Central memory CD4-positive, alpha-beta T cell (primary cell): ENCODE measurements around the gene PEPD.

Experiments used
- DNase-seq: peaks from one replicate; pipeline ENCODE4 v3.0.0; 2022

Gene PEPD

DNA sequence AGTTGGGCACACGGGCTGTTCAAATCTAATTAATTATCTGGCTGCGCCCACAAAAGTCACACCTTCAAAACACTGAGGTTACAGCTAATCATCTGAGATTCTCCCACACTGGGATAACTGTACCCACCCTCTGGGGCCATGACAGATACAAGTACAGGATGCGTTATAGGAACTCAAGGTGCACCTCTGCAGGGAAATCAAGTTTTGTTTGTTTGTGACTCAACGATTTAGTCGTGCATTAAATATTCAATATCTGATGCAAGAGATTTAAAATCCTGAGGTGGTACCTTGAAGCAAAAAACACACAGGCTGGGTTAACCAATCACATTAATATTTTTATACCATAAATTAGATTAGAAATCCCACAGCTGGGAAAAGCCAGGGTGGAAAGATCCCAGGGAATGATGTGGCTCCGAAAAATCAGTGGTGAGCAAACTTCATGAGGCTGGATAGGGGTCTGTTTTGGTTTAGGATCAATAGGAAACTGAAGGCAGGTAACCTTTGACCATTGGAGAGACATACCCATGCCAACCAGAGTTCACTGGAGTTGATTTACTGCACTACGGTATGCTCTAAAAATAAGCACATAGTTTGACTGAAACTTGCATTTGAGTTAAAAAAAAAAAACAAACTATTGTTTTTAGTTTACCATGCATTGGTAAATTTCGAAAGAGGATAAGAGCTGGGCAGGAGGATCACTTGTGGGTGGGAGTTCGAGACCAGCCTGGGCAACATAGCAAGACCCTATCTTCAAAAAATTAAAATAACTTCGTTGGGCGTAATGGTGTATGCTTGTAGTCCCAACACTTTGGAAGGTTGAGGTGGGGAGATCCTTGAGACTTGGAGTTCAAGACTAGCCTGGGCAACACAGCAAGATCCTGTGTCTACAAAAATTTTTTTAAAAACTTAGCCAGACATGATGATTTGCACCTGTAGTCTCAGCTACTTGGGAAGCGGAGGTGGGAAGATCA is 172.0 kb downstream of the PEPD start:
- DNase-seq: no peak

- no peak for DNase-seq
These were observed 173.1 kb downstream of the PEPD start for GRCh38 chr19:33348301-33349010.

DNA sequence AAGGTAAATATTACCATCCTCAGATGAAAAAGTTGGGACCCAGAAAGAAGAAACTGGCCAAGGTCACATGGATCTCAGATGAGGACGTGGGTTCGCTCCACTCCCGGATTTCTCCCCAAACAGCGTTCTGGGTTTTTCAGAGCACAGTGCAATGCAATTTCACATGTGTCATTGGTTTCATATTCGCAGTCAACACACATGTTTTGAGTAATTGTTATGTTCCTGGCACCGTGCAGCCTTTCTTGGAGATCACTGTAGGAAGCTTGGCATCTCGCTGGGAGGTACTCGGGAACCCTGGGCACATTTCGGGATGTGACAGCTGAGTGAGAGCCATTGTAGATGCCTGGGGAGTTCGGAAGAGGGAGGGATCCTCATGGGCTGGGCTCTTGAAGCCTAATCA is 174.3 kb downstream of the PEPD start:
- DNase-seq: no peak

DNA sequence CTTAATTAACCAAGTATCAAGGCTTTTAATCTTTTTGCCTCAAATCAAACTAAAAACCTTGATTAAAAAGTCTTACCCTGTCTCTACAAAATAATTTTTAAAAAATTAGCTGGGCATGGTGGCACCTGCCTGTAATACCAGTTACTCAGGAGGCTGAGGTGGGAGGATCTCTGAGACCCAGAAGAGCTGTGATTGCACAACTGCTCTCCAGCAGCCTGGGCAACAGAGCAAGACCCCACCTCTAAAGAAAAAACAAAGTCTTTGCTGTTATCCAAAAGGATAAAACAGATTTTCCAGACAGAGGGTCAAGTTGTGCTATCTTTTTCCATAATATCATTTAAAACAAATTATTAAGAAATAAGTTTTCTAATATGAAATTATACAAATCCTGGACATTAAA is 174.9 kb downstream of the PEPD start:
- DNase-seq: no peak

- no peak for DNase-seq
These were observed 176.4 kb downstream of the PEPD start for GRCh38 chr19:33345163-33345562.

GRCh38 chr19:33344573-33344925 is 177.0 kb downstream of the PEPD start:
- no peak for DNase-seq

GRCh38 chr19:33343859-33344572 is 177.6 kb downstream of the PEPD start:
- no peak for DNase-seq

- no peak for DNase-seq
These were observed 178.3 kb downstream of the PEPD start for GRCh38 chr19:33343301-33343700.

GRCh38 chr19:33340991-33341390 is 180.6 kb downstream of the PEPD start:
- no peak for DNase-seq

GRCh38 chr19:33339016-33339984 is 182.3 kb downstream of the PEPD start:
- DNase-seq: no peak
